HFFc6 (cell line): Measurements from ENCODE around the gene HHAT. TPM values are rescaled to one million over a fixed set of nuclear protein-coding genes. Genes with fewer than 3 reads are reported as not detected.

Source experiments
- DNase-seq: peaks from one replicate; pipeline ENCODE4 v3.0.0-alpha.2; 2018
- H3K27ac Mint-ChIP-seq: 2 replicates; pipeline ENCODE4 v1.8.0; 2020; ENCODE audit warnings: mild to moderate bottlenecking, mixed read lengths
- H3K27me3 Mint-ChIP-seq: 2 replicates; pipeline ENCODE4 v1.8.0; 2021; ENCODE audit warnings: mild to moderate bottlenecking, moderate library complexity, mixed read lengths; ENCODE audit not compliant: insufficient read depth
- H3K36me3 Mint-ChIP-seq: 2 replicates; pipeline ENCODE4 v1.8.0; 2021; ENCODE audit warnings: low read depth, mixed read lengths
- H3K4me1 Mint-ChIP-seq: 2 replicates; pipeline ENCODE4 v1.8.0; 2020; ENCODE audit warnings: low read depth, mixed read lengths
- H3K4me3 Mint-ChIP-seq: 2 replicates; pipeline ENCODE4 v1.8.0; 2020; ENCODE audit warnings: mild to moderate bottlenecking, moderate library complexity, mixed read lengths
- H3K9me3 Mint-ChIP-seq: 2 replicates; pipeline ENCODE4 v1.8.0; 2020; ENCODE audit warnings: mild to moderate bottlenecking, mixed read lengths
- total RNA-seq, 6 experiments: library from RNA; stranded (reverse); fragmentation: NEBNext Ultra II Directional; extraction: Animal tissue kit (Norgen Biotek cat#: 25700); gene quantifications; 2 replicates in 1 of 6; 3 replicates in 5 of 6; pipeline ENCODE4 v1.2.3, GENCODE V29; 2021
- TF ChIP-seq, protein P1 (sequence below): fragments of 200-600 bp; sonication (generic); IDR thresholded peaks from 2 replicates; pipeline ENCODE4 v1.5.0; 2021; ENCODE audit warnings: antibody characterized with exemption, mild to moderate bottlenecking

The HHAT gene
- total RNA-seq, 6 experiments from 2014 or later: 2.8 to 3.9 (median 3.2) TPM

- H3K27me3 Mint-ChIP-seq: peaks cover 5% of the 10 kb centered on the region; the same call in 1 of the 2 replicates
- peaks cover 45% of the 10 kb centered on the region for H3K4me1 Mint-ChIP-seq
- H3K9me3 Mint-ChIP-seq: no peaks in the 10 kb centered on the region
- H3K4me3 Mint-ChIP-seq: no peak overlapping the region
- no peak for DNase-seq
- H3K27ac Mint-ChIP-seq: peak overlapping the region; percentile 88
- TF ChIP-seq, protein P1, sequence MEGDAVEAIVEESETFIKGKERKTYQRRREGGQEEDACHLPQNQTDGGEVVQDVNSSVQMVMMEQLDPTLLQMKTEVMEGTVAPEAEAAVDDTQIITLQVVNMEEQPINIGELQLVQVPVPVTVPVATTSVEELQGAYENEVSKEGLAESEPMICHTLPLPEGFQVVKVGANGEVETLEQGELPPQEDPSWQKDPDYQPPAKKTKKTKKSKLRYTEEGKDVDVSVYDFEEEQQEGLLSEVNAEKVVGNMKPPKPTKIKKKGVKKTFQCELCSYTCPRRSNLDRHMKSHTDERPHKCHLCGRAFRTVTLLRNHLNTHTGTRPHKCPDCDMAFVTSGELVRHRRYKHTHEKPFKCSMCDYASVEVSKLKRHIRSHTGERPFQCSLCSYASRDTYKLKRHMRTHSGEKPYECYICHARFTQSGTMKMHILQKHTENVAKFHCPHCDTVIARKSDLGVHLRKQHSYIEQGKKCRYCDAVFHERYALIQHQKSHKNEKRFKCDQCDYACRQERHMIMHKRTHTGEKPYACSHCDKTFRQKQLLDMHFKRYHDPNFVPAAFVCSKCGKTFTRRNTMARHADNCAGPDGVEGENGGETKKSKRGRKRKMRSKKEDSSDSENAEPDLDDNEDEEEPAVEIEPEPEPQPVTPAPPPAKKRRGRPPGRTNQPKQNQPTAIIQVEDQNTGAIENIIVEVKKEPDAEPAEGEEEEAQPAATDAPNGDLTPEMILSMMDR: no peak
- H3K36me3 Mint-ChIP-seq: peaks cover 5% of the 10 kb centered on the region; the same call in 1 of the 2 replicates
These were observed 109.1 kb downstream of the HHAT start for GRCh38 chr1:210437781-210438180.

GRCh38 chr1:210438928-210439841 is 110.5 kb downstream of the HHAT start:
- peaks cover 45% of the 10 kb centered on the region for H3K4me1 Mint-ChIP-seq
- peaks cover 5% of the 10 kb centered on the region; the same call in 1 of the 2 replicates for H3K27me3 Mint-ChIP-seq
- no peaks in the 10 kb centered on the region for H3K9me3 Mint-ChIP-seq
- peak; percentile 97 for DNase-seq
- peak overlapping the region; percentile 88 for H3K27ac Mint-ChIP-seq
- H3K36me3 Mint-ChIP-seq: peaks cover 5% of the 10 kb centered on the region; the same call in 1 of the 2 replicates
- peak overlapping the region; percentile 57 for H3K4me3 Mint-ChIP-seq
- TF ChIP-seq, protein P1: no peak

DNA sequence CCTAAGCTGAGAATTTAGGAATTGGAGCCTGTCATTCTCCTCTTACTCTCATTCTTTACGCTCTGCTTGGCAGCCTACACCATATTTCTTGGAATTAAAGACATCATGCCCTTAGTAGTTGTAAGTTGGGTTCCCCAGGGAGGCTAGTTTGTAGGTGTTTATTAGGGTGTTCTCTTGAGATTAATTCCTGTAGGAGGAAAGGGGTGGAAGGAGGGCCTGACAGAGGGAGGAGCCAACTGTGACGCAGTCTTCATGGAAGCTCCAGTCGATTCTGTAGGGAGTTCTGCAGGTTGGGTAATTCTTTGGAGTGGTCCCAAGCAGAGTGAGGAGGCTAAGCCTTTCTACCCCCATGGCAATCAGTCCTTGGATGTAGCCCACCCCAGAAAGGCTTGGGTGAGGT is 111.4 kb downstream of the HHAT start:
- Mint-ChIP-seq H3K36me3 (peaks cover 5% of the 10 kb centered on the region; the same call in 1 of the 2 replicates), H3K27ac (peak overlapping the region; percentile 88), H3K4me3 (peak overlapping the region; percentile 35), H3K27me3 (peaks cover 5% of the 10 kb centered on the region; the same call in 1 of the 2 replicates), H3K4me1 (peaks cover 45% of the 10 kb centered on the region), H3K9me3 (no peaks in the 10 kb centered on the region)
- TF ChIP-seq, protein P1: no peak
- DNase-seq: no peak

DNA sequence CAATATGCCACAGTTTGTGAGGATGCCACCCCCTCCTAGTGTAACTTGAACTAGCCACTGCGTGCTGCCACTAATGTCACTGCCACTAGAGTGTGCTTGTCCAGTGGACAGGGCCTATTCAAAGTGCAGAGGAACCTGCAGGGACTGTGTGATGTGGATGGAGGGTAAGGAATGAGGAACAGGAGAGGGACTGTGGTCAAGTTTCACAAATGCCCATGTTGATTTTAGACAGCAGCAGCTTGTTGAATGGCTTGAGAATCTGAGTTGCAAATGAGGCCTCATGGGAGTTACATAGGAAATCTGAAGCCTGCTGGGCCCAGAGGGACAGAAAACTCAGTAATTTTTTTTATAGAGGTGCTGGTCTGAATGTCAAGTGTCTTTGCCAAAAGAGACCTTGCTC is 112.3 kb downstream of the HHAT start:
- peaks cover 5% of the 10 kb centered on the region; the same call in 1 of the 2 replicates for H3K27me3 Mint-ChIP-seq
- H3K4me1 Mint-ChIP-seq: peaks cover 50% of the 10 kb centered on the region
- H3K36me3 Mint-ChIP-seq: peaks cover 5% of the 10 kb centered on the region; the same call in 1 of the 2 replicates
- TF ChIP-seq, protein P1: no peak
- H3K27ac Mint-ChIP-seq: no peak overlapping the region
- no peak for DNase-seq
- no peaks in the 10 kb centered on the region for H3K9me3 Mint-ChIP-seq
- H3K4me3 Mint-ChIP-seq: no peak overlapping the region

DNA sequence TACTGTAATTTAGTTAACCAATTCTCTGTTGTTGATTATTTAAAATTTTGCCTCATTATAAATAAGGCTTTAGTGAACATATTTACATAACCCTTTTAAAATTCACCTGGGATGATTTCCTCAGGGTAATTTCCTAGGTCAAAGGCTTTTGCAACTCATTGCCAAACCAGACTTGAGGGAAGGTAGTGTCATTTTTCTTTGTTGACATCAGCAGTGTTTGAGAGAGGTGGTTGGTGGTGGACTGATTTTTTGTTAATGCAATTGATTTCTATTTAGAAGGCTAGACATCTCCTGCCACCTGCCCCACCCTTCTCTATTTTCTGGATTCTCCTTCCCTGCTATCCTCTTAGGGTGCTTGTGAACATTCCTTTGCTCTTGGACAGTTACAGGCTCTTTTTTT is 116.8 kb downstream of the HHAT start:
- H3K4me3 Mint-ChIP-seq: no peak overlapping the region
- no peak for DNase-seq
- H3K27me3 Mint-ChIP-seq: no peaks in the 10 kb centered on the region; the same call in 1 of the 2 replicates
- no peak overlapping the region for H3K27ac Mint-ChIP-seq
- no peaks in the 10 kb centered on the region for H3K36me3 Mint-ChIP-seq
- TF ChIP-seq, protein P1: no peak
- peaks cover 20% of the 10 kb centered on the region for H3K4me1 Mint-ChIP-seq
- no peaks in the 10 kb centered on the region for H3K9me3 Mint-ChIP-seq
